OCI-LY7 (cell line): Measurements from ENCODE around the gene ZBP1. TPM values are rescaled to one million over a fixed set of nuclear protein-coding genes. Genes with fewer than 3 reads are reported as not detected.

Experiments used
- BruUV-seq: library from RNA; stranded (reverse); fragments of 400-500 nt; replicated peaks from 2 replicates; lab custom pipeline; 2021; lab: Mats Ljungman, UMichigan
- CTCF ChIA-PET: fragments of 300-600 bp; sonication (Branson Sonifier 250); formaldehyde crosslinking; loops from one replicate; lab custom pipeline; 2022; ENCODE audit warnings: antibody characterized with exemption; ENCODE audit not compliant: unreplicated experiment; lab: Charles Lee
- POLR2A ChIA-PET: fragments of 300-600 bp; sonication (Branson Sonifier 250); formaldehyde crosslinking; loops from one replicate; lab custom pipeline; 2022; ENCODE audit warnings: antibody characterized with exemption; lab: Charles Lee
- DNase-seq: peaks from one replicate; pipeline ENCODE4 v3.0.0-alpha.2; 2015; ENCODE audit warnings: low spot score
- H2AFZ ChIP-seq: fragments of 200-600 bp; sonication (generic), shearing (Covaris generic); 2 replicates; pipeline ENCODE4 v1.6.1; 2014; ENCODE audit warnings: mild to moderate bottlenecking, antibody characterized with exemption, low read length, moderate library complexity
- H3K27ac ChIP-seq: fragments of 200-600 bp; sonication (generic); 2 replicates; pipeline ENCODE4 v1.5.1; 2014; ENCODE audit warnings: mixed run types, low read depth, mild to moderate bottlenecking, moderate library complexity, low read length, inconsistent platforms; ENCODE audit not compliant: poor library complexity, severe bottlenecking
- H3K36me3 ChIP-seq: fragments of 200-600 bp; sonication (generic); 2 replicates; pipeline ENCODE4 v1.6.1; 2014; ENCODE audit warnings: mild to moderate bottlenecking, antibody characterized with exemption, low read length, moderate library complexity, mixed read lengths; ENCODE audit not compliant: insufficient read depth
- H3K4me1 ChIP-seq: fragments of 200-600 bp; sonication (generic); 2 replicates; pipeline ENCODE4 v1.5.1; 2014; ENCODE audit warnings: mild to moderate bottlenecking, low read length; ENCODE audit not compliant: insufficient read depth, poor library complexity, severe bottlenecking
- H3K4me2 ChIP-seq: fragments of 200-600 bp; sonication (generic); 2 replicates; pipeline ENCODE4 v1.6.1; 2014; ENCODE audit warnings: mild to moderate bottlenecking, low read length
- H3K4me3 ChIP-seq: fragments of 200-600 bp; sonication (generic); 2 replicates; pipeline ENCODE4 v1.5.1; 2014; ENCODE audit warnings: mild to moderate bottlenecking, low read depth, low read length; ENCODE audit not compliant: poor library complexity, severe bottlenecking
- H3K79me2 ChIP-seq: fragments of 200-600 bp; sonication (generic); 2 replicates; pipeline ENCODE4 v1.6.1; 2016; ENCODE audit warnings: low read depth, mild to moderate bottlenecking, low read length, moderate library complexity, mixed read lengths; ENCODE audit not compliant: insufficient read depth
- H3K9me2 ChIP-seq: fragments of 200-600 bp; sonication (generic); 2 replicates; pipeline ENCODE4 v1.6.1; 2016; ENCODE audit warnings: mild to moderate bottlenecking, low read length, mixed read lengths; ENCODE audit not compliant: insufficient read depth
- H3K9me3 ChIP-seq: fragments of 200-600 bp; sonication (generic); 2 replicates; pipeline ENCODE4 v1.6.1; 2014; ENCODE audit warnings: mild to moderate bottlenecking, mixed run types, low read length, mixed read lengths
- H4K20me1 ChIP-seq: fragments of 200-600 bp; sonication (generic); 2 replicates; pipeline ENCODE4 v1.6.1; 2014; ENCODE audit warnings: mild to moderate bottlenecking, antibody characterized with exemption, low read length, moderate library complexity, mixed read lengths; ENCODE audit not compliant: insufficient read depth
- EZH2phosphoT487 ChIP-seq: fragments of 200-600 bp; sonication (generic); IDR thresholded peaks from 2 replicates; pipeline ENCODE4 v1.6.1; 2018; ENCODE audit warnings: low read depth, borderline replicate concordance, mild to moderate bottlenecking, mixed run types, antibody characterized with exemption, low read length, moderate library complexity, mixed read lengths
- intact Hi-C: fragments of 100-400 bp; cut with micrococcal nuclease; formaldehyde crosslinking; loops from one replicate; pipeline ENCODE4 v1.10.0; 2022; ENCODE audit not compliant: unreplicated experiment
- total RNA-seq, 2 experiments: library from RNA; depleted of rRNA in 1 of 2; stranded (reverse); fragments of >200 nt in 1 of 2; shearing (Covaris generic) in 1 of 2; gene quantifications; 2 replicates each; pipeline ENCODE4 v1.2.3, GENCODE V29; 2014 to 2022
- TF ChIP-seq, protein P1 (sequence below): fragments of 200-600 bp; sonication (generic); conservative IDR thresholded peaks from 2 replicates; pipeline ENCODE4 v1.5.1; 2014; ENCODE audit warnings: mild to moderate bottlenecking, antibody characterized with exemption, low read length, moderate library complexity, mixed read lengths

The ZBP1 gene
- total RNA-seq, 2 experiments from 2014 or later: 1.5 to 3.7 TPM

DNA sequence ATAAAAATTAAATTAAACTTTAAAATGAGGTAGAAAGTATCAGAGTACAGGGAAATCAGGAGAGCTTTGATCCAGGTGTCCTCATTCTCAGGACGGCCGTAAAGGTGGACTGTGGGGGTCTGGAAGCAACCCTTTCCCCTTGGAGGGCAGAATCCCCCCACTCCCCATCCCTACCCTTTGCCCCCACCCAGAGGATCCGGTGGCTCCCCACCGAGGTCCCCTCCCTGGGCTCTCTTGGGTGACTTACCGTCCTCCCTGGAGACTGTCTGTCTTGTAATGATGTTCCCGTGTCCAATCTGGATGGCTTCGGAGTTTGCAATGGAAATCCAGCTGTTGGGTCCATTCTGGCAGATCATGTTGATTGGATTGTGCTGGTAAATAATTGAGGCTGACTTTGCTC, 7.3 kb downstream of the ZBP1 start:
- Histone ChIP-seq H3K4me1 (peaks cover 16% of the 10 kb centered on the region), H2AFZ (no peak overlapping the region), H3K27ac (no peak overlapping the region), H3K9me3 (no peaks in the 10 kb centered on the region), H3K79me2 (no peaks in the 10 kb centered on the region), H3K9me2 (no peaks in the 10 kb centered on the region), H4K20me1 (no peaks in the 10 kb centered on the region; the same call in 1 of the 2 replicates), H3K4me3 (no peak overlapping the region), H3K4me2 (no peak overlapping the region), H3K36me3 (no peaks in the 10 kb centered on the region)
- no peak for TF ChIP-seq EZH2phosphoT487
- TF ChIP-seq, protein P1, sequence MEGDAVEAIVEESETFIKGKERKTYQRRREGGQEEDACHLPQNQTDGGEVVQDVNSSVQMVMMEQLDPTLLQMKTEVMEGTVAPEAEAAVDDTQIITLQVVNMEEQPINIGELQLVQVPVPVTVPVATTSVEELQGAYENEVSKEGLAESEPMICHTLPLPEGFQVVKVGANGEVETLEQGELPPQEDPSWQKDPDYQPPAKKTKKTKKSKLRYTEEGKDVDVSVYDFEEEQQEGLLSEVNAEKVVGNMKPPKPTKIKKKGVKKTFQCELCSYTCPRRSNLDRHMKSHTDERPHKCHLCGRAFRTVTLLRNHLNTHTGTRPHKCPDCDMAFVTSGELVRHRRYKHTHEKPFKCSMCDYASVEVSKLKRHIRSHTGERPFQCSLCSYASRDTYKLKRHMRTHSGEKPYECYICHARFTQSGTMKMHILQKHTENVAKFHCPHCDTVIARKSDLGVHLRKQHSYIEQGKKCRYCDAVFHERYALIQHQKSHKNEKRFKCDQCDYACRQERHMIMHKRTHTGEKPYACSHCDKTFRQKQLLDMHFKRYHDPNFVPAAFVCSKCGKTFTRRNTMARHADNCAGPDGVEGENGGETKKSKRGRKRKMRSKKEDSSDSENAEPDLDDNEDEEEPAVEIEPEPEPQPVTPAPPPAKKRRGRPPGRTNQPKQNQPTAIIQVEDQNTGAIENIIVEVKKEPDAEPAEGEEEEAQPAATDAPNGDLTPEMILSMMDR: no peak
- BruUV-seq: no TSS peak
- DNase-seq: no peak
- intact Hi-C loops: no loop called here
- ChIA-PET CTCF (no interaction called here), POLR2A (interaction anchor here (1.8 kb wide), 1 partner anchor 11 kb away, joined by 4 read pairs; no protein-coding TSS in a partner anchor)

DNA sequence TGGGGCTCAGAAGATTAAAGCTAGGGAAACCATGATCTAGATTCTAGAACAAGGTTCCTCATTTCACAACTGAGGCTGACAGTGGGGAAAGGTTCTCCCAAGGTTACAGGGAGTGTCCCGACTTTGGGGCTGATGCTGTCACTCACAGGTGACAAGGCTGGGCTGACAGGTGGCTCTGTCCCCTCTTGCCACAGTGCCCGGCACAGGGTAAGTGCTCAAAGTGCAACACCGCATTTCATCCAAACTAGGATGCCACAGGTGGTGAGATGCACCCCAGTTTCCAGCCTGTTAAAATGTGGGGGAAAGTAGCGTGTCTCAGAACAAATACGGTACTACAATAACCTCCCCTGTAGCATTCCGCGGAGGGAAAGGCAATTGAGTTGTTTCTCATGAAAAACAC, 7.8 kb downstream of the ZBP1 start:
- no peaks in the 10 kb centered on the region for H3K79me2 ChIP-seq
- H3K27ac ChIP-seq: no peak overlapping the region
- H3K4me2 ChIP-seq: no peak overlapping the region
- no peak for DNase-seq
- peaks cover 11% of the 10 kb centered on the region for H3K4me1 ChIP-seq
- BruUV-seq: no TSS peak
- POLR2A ChIA-PET: interaction anchor here (1.8 kb wide), 1 partner anchor 11 kb away, joined by 4 read pairs; no protein-coding TSS in a partner anchor
- CTCF ChIA-PET: no interaction called here
- no peak overlapping the region for H2AFZ ChIP-seq
- no peaks in the 10 kb centered on the region; the same call in 1 of the 2 replicates for H4K20me1 ChIP-seq
- H3K9me3 ChIP-seq: no peaks in the 10 kb centered on the region
- no peak overlapping the region for H3K4me3 ChIP-seq
- no peaks in the 10 kb centered on the region for H3K36me3 ChIP-seq
- H3K9me2 ChIP-seq: no peaks in the 10 kb centered on the region
- TF ChIP-seq, protein P1: no peak
- TF ChIP-seq EZH2phosphoT487: no peak
- intact Hi-C loops: no loop called here

DNA sequence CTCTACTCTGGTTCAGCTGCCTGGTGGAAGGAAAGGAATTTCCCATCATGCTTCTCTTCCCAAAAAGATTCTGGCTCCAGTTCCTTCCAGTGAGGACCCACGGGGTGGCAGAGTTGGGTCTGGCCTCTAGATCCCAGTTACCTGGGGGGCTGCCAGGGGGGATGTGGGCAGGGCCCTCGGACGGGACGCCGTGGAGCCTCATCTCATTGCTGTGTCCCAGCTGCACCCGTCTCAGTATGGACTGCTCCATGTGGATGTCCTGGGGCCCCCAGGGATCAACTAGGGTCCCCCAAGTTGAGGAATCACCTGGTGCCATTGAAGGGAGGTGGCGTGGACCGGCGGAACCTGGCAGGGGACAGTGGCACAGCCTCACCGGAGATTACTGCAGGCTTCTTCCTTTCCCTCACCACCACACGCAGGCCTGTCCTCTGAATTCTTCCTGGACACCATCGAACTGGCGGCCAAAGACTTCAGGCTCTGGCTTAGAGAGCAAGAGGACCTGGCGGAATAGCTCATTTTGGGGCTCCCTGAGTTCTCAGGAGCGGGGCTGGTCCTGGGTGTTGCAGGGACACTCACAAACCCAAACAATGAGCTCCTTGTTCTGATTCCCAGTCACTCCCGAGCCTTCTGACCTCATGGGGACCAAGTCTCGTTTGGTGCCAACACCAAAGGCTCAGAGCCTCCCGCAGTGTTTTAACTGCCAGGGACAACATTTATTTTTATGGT, 8.5 kb downstream of the ZBP1 start:
- H3K9me2 ChIP-seq: no peaks in the 10 kb centered on the region
- H3K27ac ChIP-seq: no peak overlapping the region
- H3K4me1 ChIP-seq: peaks cover 7% of the 10 kb centered on the region
- H3K79me2 ChIP-seq: no peaks in the 10 kb centered on the region
- ChIA-PET CTCF (no interaction called here), POLR2A (no interaction called here)
- no TSS peak for BruUV-seq
- no peak overlapping the region for H2AFZ ChIP-seq
- no peak for TF ChIP-seq EZH2phosphoT487
- no peaks in the 10 kb centered on the region for H3K36me3 ChIP-seq
- intact Hi-C loops: no loop called here
- no peaks in the 10 kb centered on the region for H3K9me3 ChIP-seq
- H3K4me2 ChIP-seq: no peak overlapping the region
- DNase-seq: no peak
- no peaks in the 10 kb centered on the region; the same call in 1 of the 2 replicates for H4K20me1 ChIP-seq
- no peak overlapping the region for H3K4me3 ChIP-seq
